HepG2 (cell line): ENCODE measurements around the gene IGFLR1. TPM values are rescaled to one million over a fixed set of nuclear protein-coding genes. Genes with fewer than 3 reads are reported as not detected.

Source experiments
- ATAC-seq: fragments of 200-7000 bp; cut with Tn5 transposase; 3 replicates; pipeline ENCODE4 v1.9.1; 2020; ENCODE audit warnings: mild to moderate bottlenecking, moderate library complexity
- BruUV-seq: library from RNA; stranded (reverse); fragments of 400-500 nt; replicated peaks from 2 replicates; lab custom pipeline; 2021; lab: Mats Ljungman, UMichigan
- CTCF ChIA-PET: fragments of 300-600 bp; formaldehyde crosslinking; extraction: SDS; loops from one replicate; lab custom pipeline; 2021; ENCODE audit warnings: low total read pairs, inconsistent platforms, low intra/inter-chr PET ratio; lab: Yijun Ruan, JAX
- POLR2A ChIA-PET: fragments of 350-600 bp; sonication (Branson Sonifier 250); formaldehyde crosslinking; loops from one replicate; lab custom pipeline; 2020; ENCODE audit warnings: antibody characterized with exemption, inconsistent platforms; lab: Yijun Ruan, JAX
- DNase-seq: peaks from one replicate; pipeline ENCODE4 v3.0.0-alpha.2; 2015; ENCODE audit warnings: low spot score
- FAIRE-seq: peaks from 3 replicates; lab custom pipeline; 2011; peaks lifted over from hg19 to GRCh38; lab: Jason Lieb, UNC
- H2AFZ ChIP-seq: one replicate; pipeline ENCODE4 v1.6.1; 2011; ENCODE audit warnings: low read length, inconsistent platforms
- H3K27ac ChIP-seq: fragments of 300-600 bp; 3 replicates; pipeline ENCODE4 v1.8.0; 2011; ENCODE audit warnings: mixed run types, mild to moderate bottlenecking, mixed read lengths, low read length, inconsistent platforms; ENCODE audit not compliant: insufficient read depth; ENCODE audit errors: extremely low read length
- H3K27me3 ChIP-seq, 2 experiments: fragments of 200-600 bp in 1 of 2; 2 replicates in 1 of 2; 3 replicates in 1 of 2; pipeline versions ENCODE4 v1.6.0 to v1.8.0; 2011; ENCODE audit warnings: low read length in 2 of 2, mild to moderate bottlenecking in 2 of 2, moderate library complexity in 2 of 2, inconsistent platforms in 1 of 2; ENCODE audit not compliant: insufficient read depth in 2 of 2, control insufficient read depth in 1 of 2
- H3K36me3 ChIP-seq, 2 experiments: fragments of 200-600 bp in 1 of 2; replicated peaks in 1 of 2; 2 replicates in 1 of 2; 3 replicates in 1 of 2; pipeline versions ENCODE4 v1.5.1 to v1.8.0; 2011; ENCODE audit warnings: low read length in 2 of 2, inconsistent platforms in 1 of 2; ENCODE audit not compliant: insufficient read depth in 2 of 2, control insufficient read depth in 1 of 2
- H3K4me1 ChIP-seq: 2 replicates; pipeline ENCODE4 v1.5.1; 2012; ENCODE audit warnings: low read length, inconsistent platforms; ENCODE audit not compliant: insufficient read depth
- H3K4me2 ChIP-seq: 2 replicates; pipeline ENCODE4 v1.6.0; 2011; ENCODE audit warnings: low read depth, low read length, inconsistent platforms
- H3K4me3 ChIP-seq, 3 experiments: fragments of 200-600 bp in 1 of 3; sonication (generic), shearing (Covaris generic) in 1 of 3; replicated peaks in 1 of 3; 2 replicates each; pipeline ENCODE4 v1.5.1; 2011 to 2016; ENCODE audit warnings: low read length in 3 of 3, inconsistent platforms in 2 of 3, low read depth in 2 of 3, mild to moderate bottlenecking in 2 of 3, control low read depth in 1 of 3, mixed read lengths in 1 of 3; ENCODE audit not compliant: insufficient read depth in 1 of 3
- H3K79me2 ChIP-seq: one replicate; pipeline ENCODE4 v1.6.1; 2011; ENCODE audit warnings: low read length, inconsistent platforms; ENCODE audit not compliant: insufficient read depth
- H3K9ac ChIP-seq: 2 replicates; pipeline ENCODE4 v1.6.0; 2011; ENCODE audit warnings: mild to moderate bottlenecking, low read depth, low read length, inconsistent platforms; ENCODE audit not compliant: insufficient read depth
- H3K9me3 ChIP-seq: 2 replicates; pipeline ENCODE4 v1.5.1; 2012; ENCODE audit warnings: mild to moderate bottlenecking, low read length
- H4K20me1 ChIP-seq: 2 replicates; pipeline ENCODE4 v1.6.0; 2011; ENCODE audit warnings: inconsistent platforms, mild to moderate bottlenecking, low read length, moderate library complexity; ENCODE audit not compliant: insufficient read depth
- AGO2 ChIP-seq: fragments of 200-400 bp; formaldehyde crosslinking; optimal IDR thresholded peaks from 2 replicates; pipeline ENCODE3; 2017; ENCODE audit warnings: mild to moderate bottlenecking, low read depth, low read length, moderate library complexity
- CBX1 ChIP-seq: IDR thresholded peaks from one replicate; pipeline ENCODE4 v1.6.1; 2016; ENCODE audit warnings: antibody characterized with exemption, low read depth
- HNRNPLL ChIP-seq: fragments of 200-400 bp; formaldehyde crosslinking; IDR thresholded peaks from 2 replicates; pipeline ENCODE4 v1.6.1; 2017; ENCODE audit warnings: mild to moderate bottlenecking, low read depth, low read length; ENCODE audit not compliant: poor library complexity, severe bottlenecking
- PHF5A ChIP-seq: IDR thresholded peaks from one replicate; pipeline ENCODE4 v1.6.1; 2018; ENCODE audit warnings: low read depth, missing genetic modification reagents; ENCODE audit not compliant: unreplicated experiment
- RBFOX2 ChIP-seq: fragments of 200-400 bp; formaldehyde crosslinking; IDR thresholded peaks from 2 replicates; pipeline ENCODE4 v1.6.1; 2017; ENCODE audit warnings: low read depth, mild to moderate bottlenecking, low read length
- WGBS: methylation state at CpG from one replicate; pipeline ENCODE4 v1.1.6; 2017; ENCODE audit warnings: low lambda C conversion rate; 5-methylcytosine and 5-hydroxymethylcytosine counted together
- in situ Hi-C: cut with HindIII; loops from 2 replicates; pipeline ENCODE4 v1.10.0; 2017; ENCODE audit warnings: low pct_unique_long_range_greater_than_20kb; ENCODE audit not compliant: extremely low pct_ligation_motif_present
- intact Hi-C: fragments of 100-400 bp; cut with micrococcal nuclease; formaldehyde crosslinking; loops from one replicate; pipeline ENCODE4 v1.10.0; 2022; ENCODE audit not compliant: unreplicated experiment
- polyA plus RNA-seq, 8 experiments: library from polyadenylated mRNA; depleted of rRNA in 3 of 8; stranded (reverse) in 7 of 8; unstranded in 1 of 8; fragments of >200 nt; fragmentation: Illumina TruSeq in 4 of 8; extraction: Trizol in 4 of 8; gene quantifications; 2 replicates each; pipeline versions ENCODE4 v1.2.1 to v1.2.3, GENCODE V29; 2011 to 2016; ENCODE audit warnings: low read depth in 4 of 8, missing spikeins in 1 of 8, mixed read lengths in 1 of 8; ENCODE audit not compliant: insufficient read depth in 1 of 8
- total RNA-seq, 5 experiments: library from RNA; depleted of rRNA; stranded (reverse); fragments of >200 nt; fragmentation: Illumina TruSeq; extraction: Trizol; gene quantifications; 2 replicates each; pipeline ENCODE4 v1.2.3, GENCODE V29; 2016; ENCODE audit warnings: low read depth in 1 of 5

Gene IGFLR1
- total and polyA plus RNA-seq, 2 of the 13 experiments (the other 11 are each of a cell fraction or from before 2014, with no cell fraction given): 5.4 to 8.9 TPM

- Histone ChIP-seq H2AFZ (no peak overlapping the region), H3K9me3 (no peaks in the 10 kb centered on the region), H3K36me3 (peaks cover 36 to 58% of the 10 kb centered on the region in 2 experiments), H3K27me3 (no peaks in the 10 kb centered on the region), H3K9ac (no peak overlapping the region), H3K4me2 (no peak overlapping the region), H3K27ac (no peak overlapping the region), H4K20me1 (peaks cover 8% of the 10 kb centered on the region), H3K79me2 (peaks cover 21% of the 10 kb centered on the region), H3K4me1 (peaks cover 10% of the 10 kb centered on the region), H3K4me3 (no peak overlapping the region)
- in situ Hi-C loops (no loop called here), intact Hi-C loops (no loop called here)
- no peak for FAIRE-seq
- no TSS peak for BruUV-seq
- ATAC-seq: no peak
- WGBS: 98% methylated on average over 10 of the region's 16 CpGs
- ChIA-PET CTCF (no interaction called here), POLR2A (interaction anchor here (4.6 kb wide), 1 partner anchor 18 kb away, joined by 69 read pairs; no protein-coding TSS in a partner anchor)
- no peak for DNase-seq
- TF ChIP-seq RBFOX2 (peak; percentile 68), CBX1 (no peak), AGO2 (peak; percentile 62)
Measured at GRCh38 chr19:35721374-35721773, 20.9 kb downstream of the IGFLR1 start.

DNA sequence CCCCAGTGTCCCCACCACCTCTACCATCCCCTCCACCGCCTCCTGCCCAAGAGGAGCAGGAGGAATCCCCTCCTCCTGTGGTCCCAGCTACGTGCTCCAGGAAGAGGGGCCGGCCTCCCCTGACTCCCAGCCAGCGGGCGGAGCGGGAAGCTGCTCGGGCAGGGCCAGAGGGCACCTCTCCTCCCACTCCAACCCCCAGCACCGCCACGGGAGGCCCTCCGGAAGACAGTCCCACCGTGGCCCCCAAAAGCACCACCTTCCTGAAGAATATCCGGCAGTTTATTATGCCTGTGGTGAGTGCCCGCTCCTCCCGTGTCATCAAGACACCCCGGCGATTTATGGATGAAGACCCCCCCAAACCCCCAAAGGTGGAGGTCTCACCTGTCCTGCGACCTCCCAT, 21.6 kb downstream of the IGFLR1 start:
- BruUV-seq: no TSS peak
- no peak for DNase-seq
- in situ Hi-C loops: no loop called here
- FAIRE-seq: no peak
- peaks cover 8% of the 10 kb centered on the region for H4K20me1 ChIP-seq
- H2AFZ ChIP-seq: no peak overlapping the region
- ATAC-seq: no peak
- H3K79me2 ChIP-seq: peaks cover 21% of the 10 kb centered on the region
- no peaks in the 10 kb centered on the region for H3K27me3 ChIP-seq
- over 99% methylated on average over 17 of the region's 17 CpGs for WGBS
- TF ChIP-seq PHF5A (no peak), HNRNPLL (peak; percentile 3)
- TF ChIP-seq, all 625 proteins: peak for 1
- CTCF ChIA-PET: no interaction called here
- Histone ChIP-seq H3K4me2 (no peak overlapping the region), H3K27ac (no peak overlapping the region), H3K9me3 (no peaks in the 10 kb centered on the region), H3K4me3 (no peak overlapping the region), H3K36me3 (peaks cover 29 to 51% of the 10 kb centered on the region in 2 experiments), H3K9ac (no peak overlapping the region), H3K4me1 (peaks cover 17% of the 10 kb centered on the region)
- POLR2A ChIA-PET: interaction anchor here (4.6 kb wide), 1 partner anchor 18 kb away, joined by 69 read pairs; no protein-coding TSS in a partner anchor
- intact Hi-C loops: no loop called here
